Measurements from ENCODE around the gene FKRP. TPM values are rescaled to one million over a fixed set of nuclear protein-coding genes. Genes with fewer than 3 reads are reported as not detected.

The FKRP gene
- polyA plus RNA-seq, 2 of the 4 experiments (the other 2 are of a cell fraction): 14.7 to 18.8 TPM

- POLR2A ChIA-PET: no interaction called here
- no peaks in the 10 kb centered on the region for H3K9me3 ChIP-seq
- TF ChIP-seq POLR2AphosphoS2 (conservative IDR thresholded peaks at IDR 0.05; ENCODE audit: low read length) (no peak), PBX3 (IDR thresholded peaks at IDR 0.05) (no peak)
- CTCF ChIA-PET: interaction anchor here (0.8 to 12.9 kb wide), 11 partner anchors 9 to 103 kb away, joined by 3 to 205 read pairs (median 4); no protein-coding TSS in a partner anchor
- H3K4me3 ChIP-seq: no peak overlapping the region
- DNase-seq (ENCODE audit: low read depth in 1 of 2, low spot score in 1 of 2) (no peak), FAIRE-seq (no peak), ATAC-seq (no peak)
- WGBS (ENCODE audit: missing lambda C conversion rate): 86% methylated on average over 7 of the region's 7 CpGs
- no peak overlapping the region for H3K27ac ChIP-seq
- peaks cover 18% of the 10 kb centered on the region for H3K4me1 ChIP-seq
- no peak overlapping the region for H3K4me2 ChIP-seq
Measured at GRCh38 chr19:46737298-46737654, 8.6 kb upstream of the FKRP start.

GRCh38 chr19:46737761-46738171 is 8.1 kb upstream of the FKRP start:
- TF ChIP-seq CHD4 (IDR thresholded peaks at IDR 0.05; ENCODE audit: borderline replicate concordance): no peak
- no peak for TF ChIP-seq HDAC2 (IDR thresholded peaks at IDR 0.05)
- TF ChIP-seq PBX3 (IDR thresholded peaks at IDR 0.05): no peak
- no peak for TF ChIP-seq RCOR1 (IDR thresholded peaks at IDR 0.05; ENCODE audit: low read depth, low read length)
- TF ChIP-seq TFCP2L1 (CRISPR knock-in tag; IDR thresholded peaks at IDR 0.05): no peak
- TF ChIP-seq, protein P1, sequence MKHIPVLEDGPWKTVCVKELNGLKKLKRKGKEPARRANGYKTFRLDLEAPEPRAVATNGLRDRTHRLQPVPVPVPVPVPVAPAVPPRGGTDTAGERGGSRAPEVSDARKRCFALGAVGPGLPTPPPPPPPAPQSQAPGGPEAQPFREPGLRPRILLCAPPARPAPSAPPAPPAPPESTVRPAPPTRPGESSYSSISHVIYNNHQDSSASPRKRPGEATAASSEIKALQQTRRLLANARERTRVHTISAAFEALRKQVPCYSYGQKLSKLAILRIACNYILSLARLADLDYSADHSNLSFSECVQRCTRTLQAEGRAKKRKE (CRISPR knock-in tag; IDR thresholded peaks at IDR 0.05; ENCODE audit: low read depth): no peak
- no peak for TF ChIP-seq ZC3H11A (IDR thresholded peaks at IDR 0.05)
- TF ChIP-seq CBX2 (IDR thresholded peaks at IDR 0.05; ENCODE audit: borderline replicate concordance, low read depth): no peak
- no peak for TF ChIP-seq NR3C1 (IDR thresholded peaks at IDR 0.05)
- TF ChIP-seq SREBF2 (IDR thresholded peaks at IDR 0.05): no peak
- TF ChIP-seq, protein P2, sequence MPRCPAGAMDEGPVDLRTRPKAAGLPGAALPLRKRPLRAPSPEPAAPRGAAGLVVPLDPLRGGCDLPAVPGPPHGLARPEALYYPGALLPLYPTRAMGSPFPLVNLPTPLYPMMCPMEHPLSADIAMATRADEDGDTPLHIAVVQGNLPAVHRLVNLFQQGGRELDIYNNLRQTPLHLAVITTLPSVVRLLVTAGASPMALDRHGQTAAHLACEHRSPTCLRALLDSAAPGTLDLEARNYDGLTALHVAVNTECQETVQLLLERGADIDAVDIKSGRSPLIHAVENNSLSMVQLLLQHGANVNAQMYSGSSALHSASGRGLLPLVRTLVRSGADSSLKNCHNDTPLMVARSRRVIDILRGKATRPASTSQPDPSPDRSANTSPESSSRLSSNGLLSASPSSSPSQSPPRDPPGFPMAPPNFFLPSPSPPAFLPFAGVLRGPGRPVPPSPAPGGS (IDR thresholded peaks at IDR 0.05): no peak
- TF ChIP-seq, protein P3, sequence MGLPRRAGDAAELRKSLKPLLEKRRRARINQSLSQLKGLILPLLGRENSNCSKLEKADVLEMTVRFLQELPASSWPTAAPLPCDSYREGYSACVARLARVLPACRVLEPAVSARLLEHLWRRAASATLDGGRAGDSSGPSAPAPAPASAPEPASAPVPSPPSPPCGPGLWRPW (IDR thresholded peaks at IDR 0.05): no peak
- TF ChIP-seq JUNB (IDR thresholded peaks at IDR 0.05): no peak
- TF ChIP-seq RARB (CRISPR knock-in tag; IDR thresholded peaks at IDR 0.05): no peak
- TF ChIP-seq JUN (IDR thresholded peaks at IDR 0.05): no peak
- no peak for TF ChIP-seq FOXS1 (CRISPR knock-in tag; IDR thresholded peaks at IDR 0.05)
- TF ChIP-seq BHLHE40 (IDR thresholded peaks at IDR 0.05; ENCODE audit: low read depth, low read length): no peak
- H3K4me3 ChIP-seq: no peak overlapping the region
- DNase-seq (ENCODE audit: low read depth in 1 of 2, low spot score in 1 of 2): no peak
- H3K4me2 ChIP-seq: no peak overlapping the region
- 93% methylated on average over 19 of the region's 19 CpGs for WGBS (ENCODE audit: missing lambda C conversion rate)
- POLR2A ChIA-PET: no interaction called here
- ATAC-seq: no peak
- CTCF ChIA-PET: interaction anchor here (0.8 to 12.9 kb wide), 11 partner anchors 9 to 103 kb away, joined by 3 to 205 read pairs (median 4); no protein-coding TSS in a partner anchor
- H3K27ac ChIP-seq: no peak overlapping the region
- no peak for FAIRE-seq
- peaks cover 14% of the 10 kb centered on the region for H3K4me1 ChIP-seq
- no peaks in the 10 kb centered on the region for H3K9me3 ChIP-seq

DNA sequence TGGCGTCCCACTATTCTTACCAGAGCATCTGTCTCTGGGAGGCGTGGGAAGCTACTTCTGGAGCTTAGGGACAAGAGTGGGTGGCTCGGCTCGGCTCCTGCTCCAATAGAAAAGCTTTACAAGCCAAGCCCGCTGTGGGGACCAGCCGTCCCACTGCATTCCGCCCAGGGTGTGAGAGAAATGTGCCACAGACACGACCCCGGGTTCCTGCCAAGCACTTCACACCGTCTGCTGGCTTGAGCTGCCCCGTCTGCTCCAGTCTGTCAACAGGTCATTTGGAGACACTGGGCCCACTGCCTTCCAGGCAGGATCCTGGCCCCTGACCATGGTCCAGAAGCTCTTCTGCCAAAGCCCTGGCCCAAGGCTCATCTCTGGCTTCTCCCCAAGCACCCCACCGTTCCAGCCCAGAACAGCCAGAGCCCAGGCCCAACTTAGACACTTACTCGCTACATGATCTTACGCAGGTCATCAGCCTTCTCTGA is 6.5 kb upstream of the FKRP start:
- ATAC-seq: no peak; a peak in 1 of 6 replicates
- Histone ChIP-seq H3K9me3 (no peaks in the 10 kb centered on the region), H3K4me2 (no peak overlapping the region), H3K4me3 (no peak overlapping the region), H3K4me1 (peaks cover 5% of the 10 kb centered on the region), H3K27ac (no peak overlapping the region)
- CTCF ChIA-PET: interaction anchor here (0.5 to 12.9 kb wide), 5 partner anchors 11 to 101 kb away, joined by 3 to 205 read pairs (median 6); no protein-coding TSS in a partner anchor
- POLR2A ChIA-PET: no interaction called here
- no peak for DNase-seq (ENCODE audit: low read depth in 1 of 2, low spot score in 1 of 2)
- 87% methylated on average over 14 of the region's 14 CpGs for WGBS (ENCODE audit: missing lambda C conversion rate)
- no peak for FAIRE-seq
- TF ChIP-seq TFCP2L1 (CRISPR knock-in tag; IDR thresholded peaks at IDR 0.05) (no peak), CHD4 (IDR thresholded peaks at IDR 0.05; ENCODE audit: borderline replicate concordance) (no peak), ZNF302 (CRISPR knock-in tag; IDR thresholded peaks at IDR 0.05) (no peak), TP53 (CRISPR knock-in tag; IDR thresholded peaks at IDR 0.05) (no peak), MYC (IDR thresholded peaks at IDR 0.05; ENCODE audit: borderline replicate concordance, low read length) (no peak), SMC3 (IDR thresholded peaks at IDR 0.05) (no peak), EHF (CRISPR knock-in tag; IDR thresholded peaks at IDR 0.05) (no peak), RARB (CRISPR knock-in tag; IDR thresholded peaks at IDR 0.05) (no peak), RCOR1 (IDR thresholded peaks at IDR 0.05; ENCODE audit: low read depth, low read length) (no peak)
- TF ChIP-seq, protein P4, sequence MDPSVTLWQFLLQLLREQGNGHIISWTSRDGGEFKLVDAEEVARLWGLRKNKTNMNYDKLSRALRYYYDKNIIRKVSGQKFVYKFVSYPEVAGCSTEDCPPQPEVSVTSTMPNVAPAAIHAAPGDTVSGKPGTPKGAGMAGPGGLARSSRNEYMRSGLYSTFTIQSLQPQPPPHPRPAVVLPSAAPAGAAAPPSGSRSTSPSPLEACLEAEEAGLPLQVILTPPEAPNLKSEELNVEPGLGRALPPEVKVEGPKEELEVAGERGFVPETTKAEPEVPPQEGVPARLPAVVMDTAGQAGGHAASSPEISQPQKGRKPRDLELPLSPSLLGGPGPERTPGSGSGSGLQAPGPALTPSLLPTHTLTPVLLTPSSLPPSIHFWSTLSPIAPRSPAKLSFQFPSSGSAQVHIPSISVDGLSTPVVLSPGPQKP (IDR thresholded peaks at IDR 0.05; ENCODE audit: low read depth, low read length): no peak
- TF ChIP-seq, protein P5, sequence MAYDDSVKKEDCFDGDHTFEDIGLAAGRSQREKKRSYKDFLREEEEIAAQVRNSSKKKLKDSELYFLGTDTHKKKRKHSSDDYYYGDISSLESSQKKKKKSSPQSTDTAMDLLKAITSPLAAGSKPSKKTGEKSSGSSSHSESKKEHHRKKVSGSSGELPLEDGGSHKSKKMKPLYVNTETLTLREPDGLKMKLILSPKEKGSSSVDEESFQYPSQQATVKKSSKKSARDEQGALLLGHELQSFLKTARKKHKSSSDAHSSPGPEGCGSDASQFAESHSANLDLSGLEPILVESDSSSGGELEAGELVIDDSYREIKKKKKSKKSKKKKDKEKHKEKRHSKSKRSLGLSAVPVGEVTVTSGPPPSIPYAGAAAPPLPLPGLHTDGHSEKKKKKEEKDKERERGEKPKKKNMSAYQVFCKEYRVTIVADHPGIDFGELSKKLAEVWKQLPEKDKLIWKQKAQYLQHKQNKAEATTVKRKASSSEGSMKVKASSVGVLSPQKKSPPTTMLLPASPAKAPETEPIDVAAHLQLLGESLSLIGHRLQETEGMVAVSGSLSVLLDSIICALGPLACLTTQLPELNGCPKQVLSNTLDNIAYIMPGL (CRISPR knock-in tag; IDR thresholded peaks at IDR 0.05; ENCODE audit: borderline replicate concordance): no peak
- TF ChIP-seq, protein P6, sequence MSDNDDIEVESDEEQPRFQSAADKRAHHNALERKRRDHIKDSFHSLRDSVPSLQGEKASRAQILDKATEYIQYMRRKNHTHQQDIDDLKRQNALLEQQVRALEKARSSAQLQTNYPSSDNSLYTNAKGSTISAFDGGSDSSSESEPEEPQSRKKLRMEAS (IDR thresholded peaks at IDR 0.05): no peak

Measured in A549 (cell line).